ENCODE measurements around the gene MAGI1. TPM values are rescaled to one million over a fixed set of nuclear protein-coding genes. Genes with fewer than 3 reads are reported as not detected.

The MAGI1 gene
- polyA plus RNA-seq, 3 donors, result not detected

DNA sequence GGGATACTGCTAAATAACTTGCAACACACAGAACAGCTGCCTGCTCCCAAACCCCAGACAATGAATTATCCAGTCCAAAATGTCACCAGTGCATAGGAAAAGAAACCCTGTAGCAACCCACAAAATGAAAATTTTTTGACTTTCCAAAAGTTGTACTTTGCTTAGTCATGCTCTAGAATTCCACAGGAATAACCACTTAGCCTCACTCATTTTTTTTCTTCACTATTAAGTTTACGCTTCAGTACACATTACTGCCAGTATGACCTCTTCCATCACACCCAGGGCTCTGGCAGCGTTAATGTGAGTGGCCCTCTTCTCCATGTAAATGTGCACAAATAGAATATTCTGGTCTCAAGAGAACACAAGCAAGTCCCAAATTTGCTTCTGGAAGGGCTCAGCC, 259.8 kb downstream of the MAGI1 start:
- H3K27ac Mint-ChIP-seq, result no peak overlapping the region
- H3K27ac ChIP-seq (ENCODE audit: low read depth in 1 of 2, low read length in 2 of 2), result no peak overlapping the region
- no peaks in the 10 kb centered on the region for H3K4me1 Mint-ChIP-seq
- TF ChIP-seq CTCF (IDR thresholded peaks at IDR 0.05), result no peak
- H2AFZ ChIP-seq (ENCODE audit: insufficient read depth, low read depth, low read length, poor library complexity, severe bottlenecking), result no peak overlapping the region
- H3K27me3 ChIP-seq (ENCODE audit: control insufficient read depth in 2 of 2, insufficient read depth in 2 of 2, low read length in 2 of 2), result no peaks in the 10 kb centered on the region
- intact Hi-C loops (cut with micrococcal nuclease), result no loop called here
- no peak overlapping the region for H3K4me3 Mint-ChIP-seq
- H3K9me3 Mint-ChIP-seq, result peaks cover 0 to 2% (median 0%) of the 10 kb centered on the region in 7 donors
- no peaks in the 10 kb centered on the region for H3K4me1 ChIP-seq (ENCODE audit: control insufficient read depth in 1 of 2, insufficient read depth in 2 of 2, low read length in 2 of 2)
- no peak overlapping the region for H3K9ac ChIP-seq (ENCODE audit: insufficient read depth, low read length, poor library complexity, severe bottlenecking)
- no peaks in the 10 kb centered on the region for H3K9me3 ChIP-seq (replicated peaks in 1 of 2; ENCODE audit: control insufficient read depth in 1 of 2, insufficient read depth in 1 of 2, low read length in 2 of 2)
- no peaks in the 10 kb centered on the region for H3K79me2 ChIP-seq (ENCODE audit: insufficient read depth, low read length)
- H3K4me2 ChIP-seq (replicated peaks; ENCODE audit: extremely low read depth, low read length, poor library complexity, severe bottlenecking), result no peak overlapping the region
- peaks cover 0 to 3% (median 0%) of the 10 kb centered on the region in 3 donors for H3K27me3 Mint-ChIP-seq (ENCODE audit: low read depth in 3 of 3)
- no peak overlapping the region for H3K4me3 ChIP-seq (replicated peaks in 1 of 3; ENCODE audit: low read depth in 2 of 3, low read length in 3 of 3)
- WGBS (ENCODE audit: insufficient coverage), result 100% methylated on average over 1 of the region's 2 CpGs
- H4K20me1 ChIP-seq (ENCODE audit: insufficient read depth, low read length), result no peaks in the 10 kb centered on the region
- DNase-seq, result no peak
- H3K36me3 ChIP-seq (replicated peaks in 1 of 2; ENCODE audit: control insufficient read depth in 1 of 2, insufficient read depth in 2 of 2, low read length in 2 of 2), result no peaks in the 10 kb centered on the region
- no peaks in the 10 kb centered on the region for H3K36me3 Mint-ChIP-seq

DNA sequence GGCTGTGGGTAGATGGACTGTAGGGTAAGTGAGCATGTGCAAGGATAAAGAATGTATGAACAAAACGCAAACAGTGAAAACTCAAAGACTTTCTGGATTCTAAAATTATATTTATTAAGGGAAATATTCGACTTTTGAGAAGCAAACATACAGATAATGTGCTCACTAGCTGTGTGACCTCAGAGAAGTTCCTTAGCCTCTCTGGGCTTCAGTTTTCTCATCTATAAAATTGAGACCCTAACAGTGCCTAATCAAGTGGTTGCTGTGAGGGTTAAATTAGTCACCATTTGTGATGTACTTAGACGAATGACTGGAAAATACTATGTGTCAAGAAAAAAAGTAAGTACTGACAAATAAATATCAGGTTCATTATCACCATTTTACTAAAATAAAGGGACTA, 261.7 kb downstream of the MAGI1 start:
- no peak overlapping the region for H3K4me3 ChIP-seq (replicated peaks in 1 of 3; ENCODE audit: low read depth in 2 of 3, low read length in 3 of 3)
- no peak overlapping the region for H2AFZ ChIP-seq (ENCODE audit: insufficient read depth, low read depth, low read length, poor library complexity, severe bottlenecking)
- Mint-ChIP-seq H3K27me3 (ENCODE audit: low read depth in 3 of 3) (peaks cover 0 to 3% (median 1%) of the 10 kb centered on the region in 3 donors), H3K27ac (no peak overlapping the region), H3K4me3 (no peak overlapping the region), H3K36me3 (no peaks in the 10 kb centered on the region), H3K4me1 (no peaks in the 10 kb centered on the region), H3K9me3 (peaks cover 0 to 2% (median 0%) of the 10 kb centered on the region in 7 donors)
- H3K27me3 ChIP-seq (ENCODE audit: control insufficient read depth in 2 of 2, insufficient read depth in 2 of 2, low read length in 2 of 2), result no peaks in the 10 kb centered on the region
- H4K20me1 ChIP-seq (ENCODE audit: insufficient read depth, low read length), result no peaks in the 10 kb centered on the region
- WGBS (ENCODE audit: insufficient coverage), result no CpG with 5 or more reads among the region's 3 CpGs
- DNase-seq, result no peak
- H3K4me2 ChIP-seq (replicated peaks; ENCODE audit: extremely low read depth, low read length, poor library complexity, severe bottlenecking), result no peak overlapping the region
- H3K4me1 ChIP-seq (ENCODE audit: control insufficient read depth in 1 of 2, insufficient read depth in 2 of 2, low read length in 2 of 2), result no peaks in the 10 kb centered on the region
- H3K9ac ChIP-seq (ENCODE audit: insufficient read depth, low read length, poor library complexity, severe bottlenecking), result no peak overlapping the region
- H3K27ac ChIP-seq (ENCODE audit: low read depth in 1 of 2, low read length in 2 of 2), result no peak overlapping the region
- no peaks in the 10 kb centered on the region for H3K36me3 ChIP-seq (replicated peaks in 1 of 2; ENCODE audit: control insufficient read depth in 1 of 2, insufficient read depth in 2 of 2, low read length in 2 of 2)
- no peak for TF ChIP-seq CTCF (IDR thresholded peaks at IDR 0.05)
- H3K79me2 ChIP-seq (ENCODE audit: insufficient read depth, low read length), result no peaks in the 10 kb centered on the region
- intact Hi-C loops (cut with micrococcal nuclease), result no loop called here
- H3K9me3 ChIP-seq (replicated peaks in 1 of 2; ENCODE audit: control insufficient read depth in 1 of 2, insufficient read depth in 1 of 2, low read length in 2 of 2), result no peaks in the 10 kb centered on the region

Measured in CD14-positive monocyte (primary cell).